SK-N-SH treated with all-trans-retinoic acid at 6 μM for 48 hours (cell line): ENCODE measurements around the gene PRSS21.

Source experiments
- BACH2 ChIP-seq: fragments of 250-450 bp; sonication (Bioruptor Pico); IDR thresholded peaks from 2 replicates; pipeline ENCODE4 v1.9.0; 2021; ENCODE audit warnings: mild to moderate bottlenecking, borderline replicate concordance
- PPARA ChIP-seq: fragments of 250-450 bp; sonication (Bioruptor Pico); IDR thresholded peaks from 2 replicates; pipeline ENCODE4 v1.5.0; 2020; ENCODE audit warnings: mild to moderate bottlenecking, borderline replicate concordance
- RARB ChIP-seq: fragments of 250-450 bp; sonication (Bioruptor Pico); IDR thresholded peaks from 2 replicates; pipeline ENCODE4 v1.8.0; 2021; ENCODE audit warnings: mild to moderate bottlenecking, moderate library complexity
- ZNF70 ChIP-seq: fragments of 450-650 bp; formaldehyde crosslinking; IDR thresholded peaks from 2 replicates; pipeline ENCODE4 v1.5.0; 2020; ENCODE audit warnings: mild to moderate bottlenecking, moderate library complexity
- TF ChIP-seq, protein P1 (sequence below): fragments of 250-450 bp; sonication (Bioruptor Pico); IDR thresholded peaks from 2 replicates; pipeline ENCODE4 v1.5.1; 2021; ENCODE audit warnings: mild to moderate bottlenecking, moderate library complexity
- TF ChIP-seq, protein P2 (sequence below): fragments of 250-450 bp; sonication (Bioruptor Pico); IDR thresholded peaks from 2 replicates; pipeline ENCODE4 v1.5.1; 2020; ENCODE audit warnings: low read depth, mild to moderate bottlenecking, moderate library complexity

DNA sequence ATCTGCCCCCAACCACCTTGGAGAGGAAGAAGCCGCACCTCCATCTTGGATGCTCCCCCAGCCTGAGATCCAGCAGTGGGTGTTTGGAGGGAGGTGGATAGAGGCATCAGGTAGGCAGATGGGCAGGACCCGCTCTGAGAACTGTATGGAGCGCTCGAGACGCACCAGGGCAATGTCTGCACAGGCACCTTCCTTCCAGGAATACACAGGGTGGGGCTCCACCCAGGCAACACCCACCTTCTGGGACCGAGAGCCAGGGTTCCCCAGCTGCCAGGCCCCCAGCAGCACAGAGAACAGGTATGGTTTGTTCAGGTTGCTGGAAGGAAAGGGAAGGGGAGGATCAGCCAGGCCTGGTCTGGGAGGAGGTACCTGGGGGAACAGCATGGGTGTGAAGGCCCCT, 38.5 kb downstream of the PRSS21 start:
- TF ChIP-seq PPARA (CRISPR knock-in tag) (no peak), ZNF70 (CRISPR knock-in tag) (no peak), RARB (no peak), BACH2 (CRISPR knock-in tag) (no peak)
- TF ChIP-seq, protein P1, sequence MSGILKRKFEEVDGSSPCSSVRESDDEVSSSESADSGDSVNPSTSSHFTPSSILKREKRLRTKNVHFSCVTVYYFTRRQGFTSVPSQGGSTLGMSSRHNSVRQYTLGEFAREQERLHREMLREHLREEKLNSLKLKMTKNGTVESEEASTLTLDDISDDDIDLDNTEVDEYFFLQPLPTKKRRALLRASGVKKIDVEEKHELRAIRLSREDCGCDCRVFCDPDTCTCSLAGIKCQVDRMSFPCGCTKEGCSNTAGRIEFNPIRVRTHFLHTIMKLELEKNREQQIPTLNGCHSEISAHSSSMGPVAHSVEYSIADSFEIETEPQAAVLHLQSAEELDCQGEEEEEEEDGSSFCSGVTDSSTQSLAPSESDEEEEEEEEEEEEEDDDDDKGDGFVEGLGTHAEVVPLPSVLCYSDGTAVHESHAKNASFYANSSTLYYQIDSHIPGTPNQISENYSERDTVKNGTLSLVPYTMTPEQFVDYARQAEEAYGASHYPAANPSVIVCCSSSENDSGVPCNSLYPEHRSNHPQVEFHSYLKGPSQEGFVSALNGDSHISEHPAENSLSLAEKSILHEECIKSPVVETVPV (CRISPR knock-in tag) = no peak
- TF ChIP-seq, protein P2, sequence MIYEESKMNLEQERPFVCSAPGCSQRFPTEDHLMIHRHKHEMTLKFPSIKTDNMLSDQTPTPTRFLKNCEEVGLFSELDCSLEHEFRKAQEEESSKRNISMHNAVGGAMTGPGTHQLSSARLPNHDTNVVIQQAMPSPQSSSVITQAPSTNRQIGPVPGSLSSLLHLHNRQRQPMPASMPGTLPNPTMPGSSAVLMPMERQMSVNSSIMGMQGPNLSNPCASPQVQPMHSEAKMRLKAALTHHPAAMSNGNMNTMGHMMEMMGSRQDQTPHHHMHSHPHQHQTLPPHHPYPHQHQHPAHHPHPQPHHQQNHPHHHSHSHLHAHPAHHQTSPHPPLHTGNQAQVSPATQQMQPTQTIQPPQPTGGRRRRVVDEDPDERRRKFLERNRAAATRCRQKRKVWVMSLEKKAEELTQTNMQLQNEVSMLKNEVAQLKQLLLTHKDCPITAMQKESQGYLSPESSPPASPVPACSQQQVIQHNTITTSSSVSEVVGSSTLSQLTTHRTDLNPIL = no peak
